HFFc6 (cell line): ENCODE measurements around the gene ANKDD1B. TPM values are rescaled to one million over a fixed set of nuclear protein-coding genes. Genes with fewer than 3 reads are reported as not detected.

ENCODE experiments used
- DNase-seq: peaks from one replicate; pipeline ENCODE4 v3.0.0-alpha.2; 2018
- H3K27ac Mint-ChIP-seq: 2 replicates; pipeline ENCODE4 v1.8.0; 2020; ENCODE audit warnings: mild to moderate bottlenecking, mixed read lengths
- H3K27me3 Mint-ChIP-seq: 2 replicates; pipeline ENCODE4 v1.8.0; 2021; ENCODE audit warnings: mild to moderate bottlenecking, moderate library complexity, mixed read lengths; ENCODE audit not compliant: insufficient read depth
- H3K36me3 Mint-ChIP-seq: 2 replicates; pipeline ENCODE4 v1.8.0; 2021; ENCODE audit warnings: low read depth, mixed read lengths
- H3K4me1 Mint-ChIP-seq: 2 replicates; pipeline ENCODE4 v1.8.0; 2020; ENCODE audit warnings: low read depth, mixed read lengths
- H3K4me3 Mint-ChIP-seq: 2 replicates; pipeline ENCODE4 v1.8.0; 2020; ENCODE audit warnings: mild to moderate bottlenecking, moderate library complexity, mixed read lengths
- H3K9me3 Mint-ChIP-seq: 2 replicates; pipeline ENCODE4 v1.8.0; 2020; ENCODE audit warnings: mild to moderate bottlenecking, mixed read lengths
- CTCF ChIP-seq: fragments of 200-600 bp; sonication (generic); IDR thresholded peaks from 2 replicates; pipeline ENCODE4 v1.5.0; 2021; ENCODE audit warnings: antibody characterized with exemption, mild to moderate bottlenecking
- total RNA-seq, 6 experiments: library from RNA; stranded (reverse); fragmentation: NEBNext Ultra II Directional; extraction: Animal tissue kit (Norgen Biotek cat#: 25700); gene quantifications; 2 replicates in 1 of 6; 3 replicates in 5 of 6; pipeline ENCODE4 v1.2.3, GENCODE V29; 2021

The ANKDD1B gene
- total RNA-seq, 6 experiments from 2014 or later = 0.09 to 0.17 (median 0.14) TPM; not detected in 1

GRCh38 chr5:75626959-75627358 lies 15.7 kb downstream of the ANKDD1B start:
- Mint-ChIP-seq H3K27ac (no peak overlapping the region), H3K36me3 (no peaks in the 10 kb centered on the region), H3K9me3 (no peaks in the 10 kb centered on the region)

GRCh38 chr5:75627801-75628200 lies 16.5 kb downstream of the ANKDD1B start:
- H3K36me3 Mint-ChIP-seq = no peaks in the 10 kb centered on the region
- H3K4me1 Mint-ChIP-seq = peaks cover 11% of the 10 kb centered on the region
- no peak overlapping the region for H3K4me3 Mint-ChIP-seq
- no peak overlapping the region for H3K27ac Mint-ChIP-seq
- TF ChIP-seq CTCF = no peak
- H3K9me3 Mint-ChIP-seq = no peaks in the 10 kb centered on the region
- H3K27me3 Mint-ChIP-seq = no peaks in the 10 kb centered on the region; the same call in 1 of the 2 replicates
- DNase-seq = no peak

More at GRCh38 chr5:75626959-75627358, 15.7 kb downstream of the ANKDD1B start:
- peaks cover 11% of the 10 kb centered on the region for H3K4me1 Mint-ChIP-seq
- H3K27me3 Mint-ChIP-seq = no peaks in the 10 kb centered on the region; the same call in 1 of the 2 replicates
- no peak for TF ChIP-seq CTCF
- no peak overlapping the region for H3K4me3 Mint-ChIP-seq
- DNase-seq = no peak

- TF ChIP-seq CTCF = no peak
- DNase-seq = no peak
- no peak overlapping the region for H3K27ac Mint-ChIP-seq
- H3K36me3 Mint-ChIP-seq = no peaks in the 10 kb centered on the region
- no peaks in the 10 kb centered on the region for H3K9me3 Mint-ChIP-seq
- no peaks in the 10 kb centered on the region for H3K4me1 Mint-ChIP-seq
- H3K27me3 Mint-ChIP-seq = no peaks in the 10 kb centered on the region; the same call in 1 of the 2 replicates
- H3K4me3 Mint-ChIP-seq = no peak overlapping the region
These were observed 19.6 kb downstream of the ANKDD1B start for GRCh38 chr5:75630875-75631274.

- Mint-ChIP-seq H3K36me3 (no peaks in the 10 kb centered on the region), H3K27me3 (no peaks in the 10 kb centered on the region; the same call in none of the 2 replicates), H3K9me3 (no peaks in the 10 kb centered on the region), H3K4me1 (no peaks in the 10 kb centered on the region), H3K27ac (no peak overlapping the region), H3K4me3 (no peak overlapping the region)
- no peak for DNase-seq
- TF ChIP-seq CTCF = no peak
These were observed 21.1 kb downstream of the ANKDD1B start for GRCh38 chr5:75632321-75632720.

- H3K27ac Mint-ChIP-seq = no peak overlapping the region
- no peaks in the 10 kb centered on the region; the same call in 1 of the 2 replicates for H3K36me3 Mint-ChIP-seq
- H3K4me1 Mint-ChIP-seq = peaks cover 18% of the 10 kb centered on the region
- no peaks in the 10 kb centered on the region; the same call in none of the 2 replicates for H3K27me3 Mint-ChIP-seq
- H3K9me3 Mint-ChIP-seq = no peaks in the 10 kb centered on the region
- DNase-seq = no peak
- TF ChIP-seq CTCF = no peak
- no peak overlapping the region for H3K4me3 Mint-ChIP-seq
These were observed 26.7 kb downstream of the ANKDD1B start for GRCh38 chr5:75637949-75638348.
